Mammary epithelial cell (primary cell): ENCODE measurements around the gene NMT1.

Experiments used
- CTCF ChIP-seq, 2 donors: IDR thresholded peaks in 1 of 2; conservative IDR thresholded peaks in 1 of 2; 2 replicates each; pipeline ENCODE4 v1.5.1; 2011 to 2012; ENCODE audit warnings: inconsistent platforms in 2 of 2, low read length in 2 of 2, mild to moderate bottlenecking in 2 of 2, control low read depth in 1 of 2, low read depth in 1 of 2; ENCODE audit not compliant: insufficient read depth in 1 of 2; ENCODE audit errors: extremely low read depth in 1 of 2
- EZH2 ChIP-seq: IDR thresholded peaks from 2 replicates; pipeline ENCODE4 v1.6.1; 2012; ENCODE audit warnings: low read length, inconsistent platforms, borderline replicate concordance

- no peak for TF ChIP-seq CTCF (conservative IDR thresholded peaks at IDR 0.05 in 1 of 2, IDR thresholded peaks at IDR 0.05 in 1 of 2; ENCODE audit: extremely low read depth in 1 of 2, insufficient read depth in 1 of 2, low read depth in 1 of 2, low read length in 2 of 2)
- TF ChIP-seq EZH2, result no peak
These were observed 25.9 kb downstream of the NMT1 start for GRCh38 chr17:45086865-45087503.
